COLO668 (cell line): ENCODE results near the gene CTAG1B.
"Not testable (repeated sequence)": the region's sequence is repeated elsewhere in the genome, so short reads cannot be mapped to it uniquely, and the experiment has no call there.

ENCODE experiments used
- DNase-seq: peaks from one replicate; lab custom pipeline; 2025; ENCODE audit not compliant: unreplicated experiment; lab: John Stamatoyannopoulos, UW

CTAG1B gene

GRCh38 chrX:154590415-154590814, 28.7 kb downstream of the CTAG1B start:
- not testable (repeated sequence) for DNase-seq

- not testable (repeated sequence) for DNase-seq
These were observed 34.4 kb downstream of the CTAG1B start, which contains the start of gene CTAG1A for GRCh38 chrX:154584585-154585183. TSS of gene CTAG1A (plus strand) at chrX:154585133. CDS start at chrX:154585207, 74 bp downstream.

DNA sequence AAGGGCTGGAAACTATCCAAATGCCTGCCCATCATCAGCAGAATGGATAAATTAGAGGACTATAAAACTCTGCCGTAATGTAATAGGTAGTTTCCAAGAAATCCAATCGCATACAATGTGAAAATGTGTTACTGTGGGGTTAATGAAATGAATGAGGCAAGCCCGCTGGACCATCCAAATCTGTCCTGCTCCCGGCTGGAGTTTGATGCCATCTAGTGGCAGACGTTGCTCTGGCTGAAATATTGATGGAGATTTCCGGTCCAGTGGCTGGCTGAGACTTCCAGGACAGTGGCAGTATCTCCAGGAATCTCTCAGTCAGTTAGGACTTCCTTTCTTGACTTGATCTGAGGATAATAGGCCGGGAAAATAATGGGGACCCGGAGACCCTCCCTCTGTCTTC, 36.1 kb downstream of the CTAG1B start:
- not testable (repeated sequence) for DNase-seq

- DNase-seq = not testable (repeated sequence)
These were observed 44.0 kb downstream of the CTAG1B start for GRCh38 chrX:154575076-154575475.

- not testable (repeated sequence) for DNase-seq
These were observed 46.0 kb downstream of the CTAG1B start for GRCh38 chrX:154573061-154573460.

GRCh38 chrX:154570361-154570760, 48.7 kb downstream of the CTAG1B start:
- not testable (repeated sequence) for DNase-seq
